Neuron (in vitro differentiated cells): Measurements from ENCODE around the gene RASGRF1.

Source experiments
- H2AFZ ChIP-seq: one replicate; pipeline ENCODE4 v1.6.1; 2013; ENCODE audit warnings: low read depth, mild to moderate bottlenecking, inconsistent platforms, low read length, moderate library complexity
- H3K27me3 ChIP-seq: one replicate; pipeline ENCODE4 v1.6.1; 2013; ENCODE audit warnings: low read length; ENCODE audit not compliant: insufficient read depth
- H3K36me3 ChIP-seq: one replicate; pipeline ENCODE4 v1.6.1; 2013; ENCODE audit warnings: low read length; ENCODE audit not compliant: insufficient read depth
- H3K4me1 ChIP-seq: one replicate; pipeline ENCODE4 v1.6.1; 2013; ENCODE audit warnings: low read length; ENCODE audit not compliant: insufficient read depth
- H3K4me3 ChIP-seq: 2 replicates; pipeline ENCODE4 v1.5.1; 2013; ENCODE audit warnings: mild to moderate bottlenecking, low read length, moderate library complexity
- H3K9me3 ChIP-seq: one replicate; pipeline ENCODE4 v1.6.1; 2013; ENCODE audit warnings: low read length

Gene RASGRF1

DNA sequence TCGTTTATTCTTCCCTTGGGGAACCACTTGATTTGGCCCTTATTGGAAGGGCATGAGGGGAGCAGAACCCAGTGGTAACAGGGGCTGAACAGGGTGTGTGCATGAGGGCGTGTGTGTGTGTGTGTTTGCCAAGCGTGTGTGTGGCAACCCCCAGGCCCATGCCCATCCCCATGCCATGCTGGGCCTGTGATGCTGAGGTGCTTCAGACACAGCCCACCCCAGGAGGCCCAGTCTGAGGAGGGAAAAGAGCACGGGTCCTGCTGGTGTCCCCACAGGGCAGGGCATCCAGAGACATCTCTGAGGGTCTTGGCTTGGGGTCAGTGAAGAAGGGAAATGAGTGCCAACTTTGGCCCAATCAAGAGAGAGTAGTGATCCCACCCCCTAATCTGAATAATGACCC, 71.6 kb downstream of the RASGRF1 start:
- H3K27me3 ChIP-seq, result no peaks in the 10 kb centered on the region
- H3K4me3 ChIP-seq, result no peak overlapping the region
- H3K4me1 ChIP-seq, result no peaks in the 10 kb centered on the region
- H3K9me3 ChIP-seq, result no peaks in the 10 kb centered on the region
- H2AFZ ChIP-seq, result no peak overlapping the region
- no peaks in the 10 kb centered on the region for H3K36me3 ChIP-seq

DNA sequence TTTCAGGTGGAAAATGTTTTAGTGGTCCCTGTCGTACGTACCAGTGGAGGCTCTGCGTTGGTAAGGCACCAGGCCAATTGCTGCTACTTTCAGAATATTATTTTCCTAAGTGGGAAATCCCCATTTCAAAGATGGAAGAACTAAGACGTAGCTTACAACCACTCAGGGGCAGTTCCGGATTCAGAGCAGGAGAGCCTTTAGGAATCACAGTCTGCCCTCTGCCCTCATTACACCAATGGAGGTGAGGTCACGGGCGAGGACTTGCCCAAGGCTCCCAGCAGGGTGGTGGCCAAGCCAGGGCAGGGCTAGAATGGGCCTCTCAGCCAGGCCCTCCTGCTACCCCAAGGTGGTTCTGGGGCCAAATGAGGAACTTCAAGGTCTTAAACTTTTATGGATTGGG, 72.6 kb downstream of the RASGRF1 start:
- no peak overlapping the region for H2AFZ ChIP-seq
- H3K9me3 ChIP-seq, result no peaks in the 10 kb centered on the region
- no peaks in the 10 kb centered on the region for H3K36me3 ChIP-seq
- no peaks in the 10 kb centered on the region for H3K27me3 ChIP-seq
- no peaks in the 10 kb centered on the region for H3K4me1 ChIP-seq
- H3K4me3 ChIP-seq, result no peak overlapping the region

DNA sequence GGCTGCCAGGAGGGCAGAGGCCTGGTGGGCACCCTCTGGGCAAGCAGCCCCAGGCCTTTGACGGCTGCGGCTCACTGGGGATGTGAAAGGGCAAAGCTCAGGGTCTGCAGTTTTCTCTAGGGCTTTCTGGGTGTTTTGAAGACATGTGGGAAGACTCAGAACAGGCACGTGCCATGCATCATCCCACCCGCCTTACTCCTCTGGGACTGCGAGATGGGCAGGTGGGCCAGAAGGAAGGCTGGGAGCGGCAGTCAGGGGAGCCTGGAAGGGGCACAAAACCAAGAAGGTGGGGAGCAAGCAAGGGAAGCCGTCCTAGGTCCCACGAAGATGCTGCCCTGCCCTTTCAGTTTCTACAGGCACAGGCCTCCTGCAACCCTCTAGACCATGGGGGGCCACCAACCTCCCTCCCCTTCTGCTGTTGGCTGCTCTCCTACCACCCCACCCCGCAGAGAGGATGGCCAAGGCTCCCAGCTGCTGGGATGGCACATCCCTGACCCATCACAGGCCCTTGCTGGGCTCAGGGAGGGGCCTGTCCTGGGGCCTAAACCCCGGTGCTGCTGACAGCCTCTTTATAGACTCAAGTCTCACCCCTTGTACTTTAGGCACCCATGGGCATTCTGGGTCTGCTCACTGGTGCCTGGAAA, 73.9 kb downstream of the RASGRF1 start:
- Histone ChIP-seq H3K36me3 (no peaks in the 10 kb centered on the region), H3K4me3 (no peak overlapping the region), H3K4me1 (no peaks in the 10 kb centered on the region), H3K9me3 (no peaks in the 10 kb centered on the region), H3K27me3 (no peaks in the 10 kb centered on the region), H2AFZ (no peak overlapping the region)

DNA sequence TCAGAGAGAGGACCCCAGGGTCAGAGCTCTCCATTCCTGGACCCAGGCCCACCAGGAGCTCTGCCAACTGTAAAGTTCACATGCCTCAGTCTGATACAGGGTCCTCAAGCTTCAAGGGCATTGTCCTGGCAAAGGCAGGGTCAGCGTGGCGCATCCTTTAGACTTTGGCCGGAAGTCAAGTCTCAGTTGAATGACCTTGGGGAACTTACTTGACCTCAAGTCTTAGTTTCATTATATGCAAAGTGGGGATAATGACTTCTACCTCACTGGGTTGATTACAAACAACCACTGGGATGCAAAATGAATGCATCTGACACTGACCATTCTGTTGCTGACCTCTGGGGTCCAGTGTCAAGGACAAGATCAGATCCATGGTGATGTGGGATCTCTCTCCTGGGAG, 75.2 kb downstream of the RASGRF1 start:
- H3K36me3 ChIP-seq, result no peaks in the 10 kb centered on the region
- no peaks in the 10 kb centered on the region for H3K27me3 ChIP-seq
- no peaks in the 10 kb centered on the region for H3K4me1 ChIP-seq
- H3K4me3 ChIP-seq, result no peak overlapping the region
- H2AFZ ChIP-seq, result no peak overlapping the region
- no peaks in the 10 kb centered on the region for H3K9me3 ChIP-seq

DNA sequence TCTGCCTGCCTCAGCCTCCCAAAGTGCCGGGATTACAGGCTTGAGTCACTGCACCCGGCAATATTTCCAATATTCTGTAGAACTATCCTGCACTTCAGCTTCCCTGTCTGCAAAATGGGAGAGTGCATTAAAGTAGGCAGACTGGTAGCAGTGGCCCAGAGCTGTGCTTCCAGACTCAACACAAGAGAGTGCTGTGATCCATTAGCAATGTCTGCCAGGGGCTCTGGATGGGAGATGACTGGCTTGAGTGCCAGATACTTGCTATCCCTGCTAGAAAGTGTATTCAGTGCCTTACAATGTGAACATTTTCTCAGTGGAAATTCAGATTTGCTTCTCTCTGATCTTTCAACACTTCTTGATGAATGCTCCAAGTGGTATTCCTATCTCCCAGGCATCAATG, 80.3 kb downstream of the RASGRF1 start:
- no peaks in the 10 kb centered on the region for H3K36me3 ChIP-seq
- H3K9me3 ChIP-seq, result no peaks in the 10 kb centered on the region
- H3K27me3 ChIP-seq, result no peaks in the 10 kb centered on the region
- no peak overlapping the region for H3K4me3 ChIP-seq
- H2AFZ ChIP-seq, result no peak overlapping the region
- H3K4me1 ChIP-seq, result no peaks in the 10 kb centered on the region

DNA sequence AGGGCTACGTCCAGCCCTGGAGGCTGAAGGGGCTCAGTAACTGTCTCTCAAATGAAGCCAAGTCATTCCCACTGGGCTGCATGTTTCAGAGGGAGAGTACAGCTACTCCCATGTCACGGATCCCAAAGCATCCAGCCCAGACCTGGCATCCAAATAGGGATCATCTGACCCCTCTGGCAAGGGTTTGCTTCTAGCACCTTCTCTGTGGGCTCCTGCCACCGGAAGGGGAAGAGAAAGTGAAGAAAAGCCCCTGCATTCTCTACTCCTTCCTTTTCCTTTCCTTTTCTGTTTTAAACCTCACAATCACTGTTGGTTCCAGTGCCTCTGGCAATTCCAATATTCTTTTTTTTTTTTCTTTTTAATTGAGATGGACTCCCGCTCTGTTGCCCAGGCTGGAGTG, 81.2 kb downstream of the RASGRF1 start:
- H3K9me3 ChIP-seq, result no peaks in the 10 kb centered on the region
- H3K36me3 ChIP-seq, result no peaks in the 10 kb centered on the region
- H3K4me1 ChIP-seq, result no peaks in the 10 kb centered on the region
- no peak overlapping the region for H2AFZ ChIP-seq
- H3K4me3 ChIP-seq, result no peak overlapping the region
- no peaks in the 10 kb centered on the region for H3K27me3 ChIP-seq

DNA sequence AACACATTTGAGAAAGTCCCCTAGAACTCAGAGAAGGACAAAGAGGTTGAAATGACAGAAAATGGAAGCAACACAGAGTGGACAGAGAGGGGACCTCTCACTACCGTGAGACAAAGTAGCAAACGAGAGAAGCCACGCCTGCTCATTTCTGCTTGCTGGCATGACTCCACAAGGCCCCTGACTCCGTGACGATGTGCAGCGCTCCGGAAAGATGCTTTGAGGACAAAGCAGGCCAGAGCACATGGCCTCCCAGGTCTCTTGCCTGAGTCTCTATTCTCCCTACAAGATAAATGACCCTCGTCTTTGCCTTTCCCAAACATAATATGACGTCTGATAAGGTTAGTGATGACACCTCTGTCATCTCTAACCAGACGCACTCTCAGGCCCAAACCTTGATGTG, 81.9 kb downstream of the RASGRF1 start:
- Histone ChIP-seq H3K4me3 (no peak overlapping the region), H3K4me1 (no peaks in the 10 kb centered on the region), H3K9me3 (no peaks in the 10 kb centered on the region), H3K36me3 (no peaks in the 10 kb centered on the region), H2AFZ (peak overlapping the region; percentile 6), H3K27me3 (no peaks in the 10 kb centered on the region)

DNA sequence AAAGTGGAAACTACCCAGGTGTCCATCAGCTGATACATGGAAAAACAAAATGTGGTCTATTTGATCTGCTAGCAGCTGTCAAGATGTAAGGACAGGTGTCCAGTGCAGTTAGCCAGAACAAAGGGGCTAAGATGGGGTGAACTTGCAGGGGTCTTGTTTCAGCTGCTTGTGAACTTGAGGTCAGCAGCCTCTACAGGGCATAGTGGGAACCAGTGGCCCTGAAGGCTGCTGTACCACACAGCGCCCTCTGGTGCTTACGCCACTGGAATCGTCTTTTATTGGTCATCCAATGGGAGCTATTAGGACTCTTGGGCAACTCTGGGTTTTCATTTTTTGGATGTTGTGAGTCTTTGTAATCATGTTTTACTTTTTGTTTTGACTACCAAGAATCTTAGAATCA, 83.5 kb downstream of the RASGRF1 start:
- H3K27me3 ChIP-seq, result no peaks in the 10 kb centered on the region
- no peaks in the 10 kb centered on the region for H3K36me3 ChIP-seq
- no peaks in the 10 kb centered on the region for H3K4me1 ChIP-seq
- no peaks in the 10 kb centered on the region for H3K9me3 ChIP-seq
- no peak overlapping the region for H3K4me3 ChIP-seq
- no peak overlapping the region for H2AFZ ChIP-seq

DNA sequence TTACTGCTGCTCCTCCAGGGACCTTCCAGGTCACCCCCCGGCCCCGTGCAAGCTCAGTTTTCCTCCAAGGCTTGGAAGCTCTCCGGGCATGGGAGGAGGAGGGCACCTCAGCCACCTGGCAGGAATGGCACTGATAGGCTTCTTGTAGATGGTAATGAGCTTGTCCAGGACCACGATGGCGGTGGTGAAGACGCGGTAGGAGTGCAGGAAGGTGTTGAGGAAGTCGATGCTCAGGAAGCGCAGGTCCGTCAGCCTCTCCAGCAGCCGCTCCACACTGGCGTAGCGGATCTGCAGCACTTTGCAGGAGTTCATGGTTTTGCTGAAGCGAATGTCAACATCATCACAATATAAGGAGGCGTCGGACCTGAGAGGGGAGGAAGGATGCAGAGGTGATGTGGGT, 84.5 kb downstream of the RASGRF1 start:
- Histone ChIP-seq H3K36me3 (no peaks in the 10 kb centered on the region), H3K9me3 (no peaks in the 10 kb centered on the region), H3K4me3 (no peak overlapping the region), H3K4me1 (peaks cover 2% of the 10 kb centered on the region), H3K27me3 (no peaks in the 10 kb centered on the region), H2AFZ (no peak overlapping the region)

DNA sequence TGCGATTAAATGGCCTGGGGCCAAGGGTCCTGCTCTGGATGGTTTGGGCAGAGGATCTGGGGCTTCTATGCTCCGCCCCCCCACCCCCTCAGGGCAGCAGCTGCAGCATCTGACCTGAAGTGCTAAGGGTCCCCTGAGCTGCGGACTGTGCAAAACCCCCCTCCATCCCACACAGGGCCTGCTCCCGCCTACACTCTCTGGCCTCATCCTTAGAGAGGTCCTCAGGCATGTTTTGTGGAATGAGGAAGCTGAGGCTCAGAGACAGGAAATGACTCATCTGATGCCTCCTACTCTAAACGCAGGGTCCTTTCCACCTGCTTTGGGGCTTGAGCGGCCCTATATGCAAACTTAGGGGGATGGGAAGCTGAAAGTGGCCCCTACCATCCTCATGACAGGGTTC, 86.2 kb downstream of the RASGRF1 start:
- Histone ChIP-seq H3K36me3 (no peaks in the 10 kb centered on the region), H3K4me1 (peaks cover 17% of the 10 kb centered on the region), H3K4me3 (no peak overlapping the region), H3K9me3 (no peaks in the 10 kb centered on the region), H3K27me3 (no peaks in the 10 kb centered on the region), H2AFZ (no peak overlapping the region)

DNA sequence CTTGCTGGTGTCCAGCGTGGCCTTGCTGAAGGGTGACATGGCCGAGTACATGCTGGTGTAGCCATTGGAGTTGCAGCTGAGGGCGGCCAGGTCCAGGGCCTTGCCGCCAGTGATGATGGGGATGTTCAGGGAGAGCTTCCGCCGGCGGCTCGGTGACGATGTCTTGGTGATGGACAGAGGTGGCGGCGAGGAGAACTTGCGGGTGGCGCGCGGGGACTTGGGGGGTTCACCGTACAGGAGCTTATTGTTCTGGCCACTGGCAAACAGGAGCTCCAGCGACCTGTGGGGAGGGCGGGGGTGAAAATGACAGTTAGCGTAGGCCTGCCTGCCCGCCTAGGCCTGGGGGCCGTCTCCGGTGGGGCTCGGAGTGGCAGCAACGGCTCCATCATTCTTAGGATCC, 86.7 kb downstream of the RASGRF1 start:
- H3K4me1 ChIP-seq, result peaks cover 19% of the 10 kb centered on the region
- no peaks in the 10 kb centered on the region for H3K27me3 ChIP-seq
- H3K9me3 ChIP-seq, result no peaks in the 10 kb centered on the region
- no peaks in the 10 kb centered on the region for H3K36me3 ChIP-seq
- H3K4me3 ChIP-seq, result no peak overlapping the region
- no peak overlapping the region for H2AFZ ChIP-seq

DNA sequence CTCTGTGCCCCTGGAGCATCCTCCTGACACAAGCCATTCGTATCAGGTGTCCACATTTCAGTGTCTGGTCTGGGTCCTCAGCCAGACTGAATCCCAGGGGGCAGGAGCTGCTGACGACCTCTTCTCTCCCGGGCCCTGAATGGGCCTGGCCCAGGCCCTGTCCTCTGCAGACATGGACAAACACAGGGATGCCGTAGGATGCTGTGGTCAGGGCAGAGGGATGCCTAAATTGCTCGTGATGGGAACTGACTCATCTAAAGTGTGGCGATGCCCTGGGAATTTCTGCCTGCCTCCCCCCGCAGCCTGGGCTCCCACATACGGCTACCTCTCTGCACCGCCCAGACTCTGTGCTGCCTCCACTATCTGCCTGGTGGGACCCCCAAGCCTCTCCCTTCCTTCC, 87.3 kb downstream of the RASGRF1 start:
- no peak overlapping the region for H2AFZ ChIP-seq
- no peaks in the 10 kb centered on the region for H3K9me3 ChIP-seq
- no peaks in the 10 kb centered on the region for H3K36me3 ChIP-seq
- H3K27me3 ChIP-seq, result no peaks in the 10 kb centered on the region
- H3K4me3 ChIP-seq, result no peak overlapping the region
- peaks cover 19% of the 10 kb centered on the region for H3K4me1 ChIP-seq

DNA sequence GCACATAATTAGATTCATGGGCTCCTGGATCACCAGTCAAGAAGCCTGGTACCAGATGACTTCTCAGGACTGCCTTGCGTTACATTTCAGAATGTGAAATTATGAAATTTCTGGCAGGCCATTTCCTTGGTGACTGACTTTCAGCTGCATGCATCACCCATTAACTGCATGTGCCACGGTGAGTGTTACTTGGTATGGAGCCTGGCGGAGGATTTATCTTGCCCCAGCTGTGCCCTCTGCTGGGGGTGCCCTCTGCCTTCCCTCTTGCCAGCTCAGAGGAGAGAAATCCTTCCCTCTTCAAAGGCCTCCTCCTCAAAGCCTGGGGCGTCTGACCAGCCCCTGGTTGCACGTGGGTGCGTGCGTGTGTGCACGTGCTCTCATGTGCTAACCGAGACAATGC, 88.0 kb downstream of the RASGRF1 start:
- no peak overlapping the region for H3K4me3 ChIP-seq
- H3K36me3 ChIP-seq, result no peaks in the 10 kb centered on the region
- no peak overlapping the region for H2AFZ ChIP-seq
- H3K9me3 ChIP-seq, result no peaks in the 10 kb centered on the region
- H3K4me1 ChIP-seq, result peaks cover 19% of the 10 kb centered on the region
- no peaks in the 10 kb centered on the region for H3K27me3 ChIP-seq

DNA sequence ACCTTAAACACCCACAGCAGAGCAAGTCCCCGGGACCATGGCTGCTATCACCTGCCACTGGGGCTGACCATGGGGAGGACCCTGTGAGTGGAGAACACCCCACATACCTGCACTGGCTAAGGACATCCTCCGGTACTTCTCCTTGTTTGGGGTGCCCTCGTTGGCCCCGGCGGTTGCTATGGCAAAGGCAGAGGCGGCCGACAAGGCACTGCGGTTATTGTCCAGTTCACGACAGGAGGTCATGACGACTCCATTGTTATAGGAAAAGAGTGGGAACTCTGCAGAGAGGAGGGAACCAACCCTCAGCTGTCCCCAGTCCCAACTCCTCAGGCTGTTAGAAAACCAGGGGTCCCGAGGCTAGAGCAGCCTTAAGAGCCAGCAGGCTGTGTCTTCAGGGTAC, 90.9 kb downstream of the RASGRF1 start:
- H3K4me1 ChIP-seq, result peaks cover 24% of the 10 kb centered on the region
- H3K27me3 ChIP-seq, result no peaks in the 10 kb centered on the region
- no peak overlapping the region for H3K4me3 ChIP-seq
- no peaks in the 10 kb centered on the region for H3K9me3 ChIP-seq
- H2AFZ ChIP-seq, result no peak overlapping the region
- H3K36me3 ChIP-seq, result no peaks in the 10 kb centered on the region
